Measurements from ENCODE around the gene TSTD1.
"Not testable (repeated sequence)": the region's sequence is repeated elsewhere in the genome, so short reads cannot be mapped to it uniquely, and the experiment has no call there.

Gene TSTD1

GRCh38 chr1:161033751-161034150 lies 5.0 kb downstream of the TSTD1 start:
- no peak for DNase-seq (ENCODE audit: low spot score)

GRCh38 chr1:161032409-161032808 lies 6.4 kb downstream of the TSTD1 start:
- Histone ChIP-seq H3K27ac (no peak overlapping the region), H3K4me3 (no peak overlapping the region)
- DNase-seq (ENCODE audit: low spot score) = no peak
- TF ChIP-seq CTCF (IDR thresholded peaks at IDR 0.05) = no peak

More at GRCh38 chr1:161033751-161034150, 5.0 kb downstream of the TSTD1 start:
- Histone ChIP-seq H3K4me3 (no peak overlapping the region), H3K27ac (no peak overlapping the region)
- TF ChIP-seq CTCF (IDR thresholded peaks at IDR 0.05) = no peak

- TF ChIP-seq CTCF (IDR thresholded peaks at IDR 0.05) = no peak
- DNase-seq (ENCODE audit: low spot score) = no peak
- H3K4me3 ChIP-seq = no peak overlapping the region
- no peak overlapping the region for H3K27ac ChIP-seq
These were observed 6.9 kb downstream of the TSTD1 start for GRCh38 chr1:161031874-161032273.

- not testable (repeated sequence) for DNase-seq (ENCODE audit: low spot score)
These were observed 9.3 kb downstream of the TSTD1 start for GRCh38 chr1:161029466-161029865.

GRCh38 chr1:161026954-161027353 lies 11.8 kb downstream of the TSTD1 start:
- not testable (repeated sequence) for H3K4me3 ChIP-seq; DNase-seq (ENCODE audit: low spot score); H3K27ac ChIP-seq

More at GRCh38 chr1:161029466-161029865, 9.3 kb downstream of the TSTD1 start:
- not testable (repeated sequence) for H3K27ac ChIP-seq, H3K4me3 ChIP-seq

- not testable (repeated sequence) for DNase-seq (ENCODE audit: low spot score); H3K27ac ChIP-seq; H3K4me3 ChIP-seq
These were observed 16.3 kb downstream of the TSTD1 start for GRCh38 chr1:161022432-161022831.

GRCh38 chr1:161021970-161022353 lies 16.8 kb downstream of the TSTD1 start:
- H3K27ac ChIP-seq = no peak overlapping the region
- no peak for DNase-seq (ENCODE audit: low spot score)
- H3K4me3 ChIP-seq = no peak overlapping the region
- no peak for TF ChIP-seq CTCF (IDR thresholded peaks at IDR 0.05)

- Histone ChIP-seq H3K4me3 (peak overlapping the region; percentile 72), H3K27ac (peak overlapping the region; percentile 30 to 50)
- peak; percentile 87 for DNase-seq (ENCODE audit: low spot score)
- TF ChIP-seq CTCF (IDR thresholded peaks at IDR 0.05) = no peak
These were observed 17.4 kb downstream of the TSTD1 start for GRCh38 chr1:161021165-161021969.

Data from coronary artery (tissue), 2 donors.